Natural killer cell (primary cell): Measurements from ENCODE around the gene RAB3IL1. TPM values are rescaled to one million over a fixed set of nuclear protein-coding genes. Genes with fewer than 3 reads are reported as not detected.

Source experiments
- ATAC-seq, 3 donors: fragments of 150-1000 bp in 2 of 3; fragments of 200-7000 bp in 1 of 3; cut with Tn5 transposase; 1 replicate in 1 of 3; 2 replicates in 2 of 3; pipeline ENCODE4 v1.10.0; 2021; ENCODE audit warnings: mild to moderate bottlenecking in 2 of 3, moderate library complexity in 2 of 3
- DNase-seq, 2 donors: peaks; one replicate each; pipeline versions ENCODE4 v3.0.0 to v3.0.0-alpha.2; 2013 to 2021; ENCODE audit warnings: mixed read lengths in 1 of 2
- H3K27ac ChIP-seq: one replicate; pipeline ENCODE4 v1.5.1; 2013; ENCODE audit warnings: mild to moderate bottlenecking, low read length
- H3K27me3 ChIP-seq: one replicate; pipeline ENCODE4 v1.6.1; 2013; ENCODE audit warnings: low read length; ENCODE audit not compliant: control insufficient read depth, insufficient read depth
- H3K36me3 ChIP-seq: one replicate; pipeline ENCODE4 v1.6.1; 2013; ENCODE audit warnings: low read length; ENCODE audit not compliant: control insufficient read depth, insufficient read depth
- H3K4me1 ChIP-seq: one replicate; pipeline ENCODE4 v1.6.1; 2013; ENCODE audit warnings: low read length; ENCODE audit not compliant: control insufficient read depth, insufficient read depth
- H3K4me3 ChIP-seq: one replicate; pipeline ENCODE4 v1.5.1; 2013; ENCODE audit warnings: low read length
- H3K9me3 ChIP-seq: one replicate; pipeline ENCODE4 v1.6.1; 2013; ENCODE audit warnings: low read length; ENCODE audit not compliant: control insufficient read depth, insufficient read depth
- H3K27ac Mint-ChIP-seq, 2 donors: one replicate each; pipeline ENCODE4 v1.8.0; 2022; ENCODE audit warnings: mild to moderate bottlenecking in 2 of 2, mixed read lengths in 2 of 2, moderate library complexity in 1 of 2
- H3K27me3 Mint-ChIP-seq, 2 donors: one replicate each; pipeline ENCODE4 v1.8.0; 2022; ENCODE audit warnings: low read depth in 2 of 2, mixed read lengths in 2 of 2
- H3K36me3 Mint-ChIP-seq: one replicate; pipeline ENCODE4 v1.8.0; 2022; ENCODE audit warnings: mixed read lengths
- H3K4me1 Mint-ChIP-seq, 2 donors: one replicate each; pipeline ENCODE4 v1.8.0; 2022; ENCODE audit warnings: mixed read lengths in 2 of 2
- H3K4me3 Mint-ChIP-seq: one replicate; pipeline ENCODE4 v1.8.0; 2022; ENCODE audit warnings: mild to moderate bottlenecking, moderate library complexity, mixed read lengths
- H3K9me3 Mint-ChIP-seq, 2 donors: one replicate each; pipeline ENCODE4 v1.8.0; 2022; ENCODE audit warnings: mixed read lengths in 2 of 2
- WGBS: methylation state at CpG from one replicate; pipeline ENCODE4 v1.1.7; 2013; ENCODE audit warnings: missing lambda C conversion rate; ENCODE audit not compliant: insufficient coverage; 5-methylcytosine and 5-hydroxymethylcytosine counted together
- intact Hi-C: fragments of 100-400 bp; cut with micrococcal nuclease; formaldehyde crosslinking; loops from one replicate; pipeline ENCODE4 v1.14.2; 2022
- total RNA-seq, 4 donors: library from RNA; stranded (reverse); fragments of 120-200 nt in 1 of 4; gene quantifications; one replicate each; pipeline versions ENCODE4 v1.2.3 to v1.2.4, GENCODE V29; 2013 to 2022
- TF ChIP-seq, protein P1 (sequence below): fragments of 200-600 bp; IDR thresholded peaks from one replicate; pipeline ENCODE4 v1.8.0; 2022; ENCODE audit warnings: antibody characterized with exemption

Gene RAB3IL1
- total RNA-seq, 3 donors from 2014 or later (not counting 1 experiment from before 2014, with no cell fraction given) = not detected

DNA sequence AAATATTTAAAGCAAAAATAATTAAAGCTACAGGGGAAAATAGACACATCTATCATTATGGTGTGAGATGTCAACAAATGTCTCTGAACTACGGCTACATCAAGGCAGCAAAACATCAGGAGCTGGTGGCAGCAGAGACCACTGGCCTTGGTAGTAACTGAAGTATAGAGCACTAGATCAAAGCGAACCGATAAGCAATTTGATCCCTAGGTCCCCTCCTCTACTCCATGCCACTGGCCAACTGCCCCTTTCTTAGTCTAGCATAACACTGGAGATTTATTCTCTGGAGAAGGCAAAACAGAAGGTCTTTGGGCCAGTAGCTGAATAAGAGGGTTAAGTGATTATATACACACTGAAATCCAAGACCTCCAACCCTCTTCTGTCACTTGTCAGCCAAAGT lies 13.6 kb upstream of the RAB3IL1 start:
- no peaks in the 10 kb centered on the region for H3K4me1 Mint-ChIP-seq
- no peak overlapping the region for H3K27ac ChIP-seq
- TF ChIP-seq, protein P1, sequence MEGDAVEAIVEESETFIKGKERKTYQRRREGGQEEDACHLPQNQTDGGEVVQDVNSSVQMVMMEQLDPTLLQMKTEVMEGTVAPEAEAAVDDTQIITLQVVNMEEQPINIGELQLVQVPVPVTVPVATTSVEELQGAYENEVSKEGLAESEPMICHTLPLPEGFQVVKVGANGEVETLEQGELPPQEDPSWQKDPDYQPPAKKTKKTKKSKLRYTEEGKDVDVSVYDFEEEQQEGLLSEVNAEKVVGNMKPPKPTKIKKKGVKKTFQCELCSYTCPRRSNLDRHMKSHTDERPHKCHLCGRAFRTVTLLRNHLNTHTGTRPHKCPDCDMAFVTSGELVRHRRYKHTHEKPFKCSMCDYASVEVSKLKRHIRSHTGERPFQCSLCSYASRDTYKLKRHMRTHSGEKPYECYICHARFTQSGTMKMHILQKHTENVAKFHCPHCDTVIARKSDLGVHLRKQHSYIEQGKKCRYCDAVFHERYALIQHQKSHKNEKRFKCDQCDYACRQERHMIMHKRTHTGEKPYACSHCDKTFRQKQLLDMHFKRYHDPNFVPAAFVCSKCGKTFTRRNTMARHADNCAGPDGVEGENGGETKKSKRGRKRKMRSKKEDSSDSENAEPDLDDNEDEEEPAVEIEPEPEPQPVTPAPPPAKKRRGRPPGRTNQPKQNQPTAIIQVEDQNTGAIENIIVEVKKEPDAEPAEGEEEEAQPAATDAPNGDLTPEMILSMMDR = no peak
- no peaks in the 10 kb centered on the region for H3K36me3 ChIP-seq
- H3K4me1 ChIP-seq = no peaks in the 10 kb centered on the region
- H3K36me3 Mint-ChIP-seq = no peaks in the 10 kb centered on the region
- H3K4me3 ChIP-seq = no peak overlapping the region
- DNase-seq = no peak
- intact Hi-C loops = no loop called here
- 96% methylated on average over 3 of the region's 3 CpGs for WGBS
- H3K4me3 Mint-ChIP-seq = no peak overlapping the region
- H3K27me3 ChIP-seq = no peaks in the 10 kb centered on the region
- peaks cover 30 to 31% of the 10 kb centered on the region in 2 donors for H3K27me3 Mint-ChIP-seq
- no peaks in the 10 kb centered on the region for H3K9me3 ChIP-seq
- peaks cover 0 to 4% of the 10 kb centered on the region in 2 donors for H3K9me3 Mint-ChIP-seq
- no peak for ATAC-seq
- no peak overlapping the region for H3K27ac Mint-ChIP-seq

DNA sequence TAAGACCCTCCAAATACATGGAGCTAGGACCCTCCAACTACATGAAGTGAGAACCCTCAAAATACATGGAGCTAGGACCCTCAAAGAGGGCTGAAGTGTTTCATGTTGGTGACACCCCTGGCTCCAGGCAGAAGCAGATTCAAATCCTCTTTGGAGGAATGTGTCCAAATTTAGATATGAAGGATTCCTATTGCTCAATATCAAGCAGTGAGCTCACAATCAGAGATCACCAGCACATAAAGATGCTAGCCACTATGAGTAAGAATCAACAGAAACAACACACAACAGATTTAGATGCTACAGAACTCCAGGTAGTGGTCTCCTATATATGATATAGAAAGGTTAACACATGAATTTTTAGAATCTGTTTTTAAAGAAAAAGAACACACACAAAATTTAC lies 11.2 kb upstream of the RAB3IL1 start:
- TF ChIP-seq, protein P1 = no peak
- ATAC-seq (no peak), DNase-seq (no peak)
- peaks cover 0 to 3% of the 10 kb centered on the region in 2 donors for H3K9me3 Mint-ChIP-seq
- no peaks in the 10 kb centered on the region for H3K36me3 ChIP-seq
- H3K4me3 Mint-ChIP-seq = no peak overlapping the region
- no peaks in the 10 kb centered on the region for H3K4me1 Mint-ChIP-seq
- no peak overlapping the region for H3K4me3 ChIP-seq
- H3K27me3 Mint-ChIP-seq = peaks cover 27% of the 10 kb centered on the region in 2 donors
- H3K36me3 Mint-ChIP-seq = no peaks in the 10 kb centered on the region
- H3K4me1 ChIP-seq = no peaks in the 10 kb centered on the region
- H3K9me3 ChIP-seq = no peaks in the 10 kb centered on the region
- intact Hi-C loops = no loop called here
- H3K27ac ChIP-seq = no peak overlapping the region
- no peak overlapping the region for H3K27ac Mint-ChIP-seq
- no peaks in the 10 kb centered on the region for H3K27me3 ChIP-seq

DNA sequence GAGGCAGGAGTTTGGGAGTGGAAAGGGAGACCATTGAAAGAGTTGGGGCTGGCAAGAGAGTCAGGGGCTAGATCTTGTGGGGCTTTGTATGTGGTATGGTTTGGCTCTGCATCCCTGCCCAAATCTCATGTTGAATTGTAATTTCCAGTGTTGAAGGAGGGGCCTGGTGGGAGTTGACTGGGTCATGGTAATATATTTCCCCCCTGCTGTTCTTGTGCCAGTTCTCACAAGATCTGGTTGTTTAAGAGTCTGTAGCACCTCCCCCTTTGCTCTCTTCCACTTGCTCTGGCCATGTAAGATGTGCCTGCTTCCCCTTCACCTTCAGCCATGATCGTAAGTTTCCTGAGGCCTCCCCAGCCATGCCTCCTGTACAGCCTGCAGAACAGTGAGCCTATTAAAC lies 10.1 kb upstream of the RAB3IL1 start:
- 91% methylated on average over 1 of the region's 1 CpG for WGBS
- H3K4me1 ChIP-seq = peaks cover 4% of the 10 kb centered on the region
- TF ChIP-seq, protein P1 = no peak
- no peaks in the 10 kb centered on the region for H3K27me3 ChIP-seq
- Mint-ChIP-seq H3K4me1 (no peaks in the 10 kb centered on the region), H3K27me3 (peaks cover 18 to 20% of the 10 kb centered on the region in 2 donors), H3K27ac (no peak overlapping the region), H3K9me3 (no peaks in the 10 kb centered on the region), H3K4me3 (no peak overlapping the region), H3K36me3 (no peaks in the 10 kb centered on the region)
- intact Hi-C loops = no loop called here
- no peak overlapping the region for H3K27ac ChIP-seq
- no peak for ATAC-seq
- DNase-seq = no peak
- H3K4me3 ChIP-seq = no peak overlapping the region
- H3K9me3 ChIP-seq = no peaks in the 10 kb centered on the region
- no peaks in the 10 kb centered on the region for H3K36me3 ChIP-seq

DNA sequence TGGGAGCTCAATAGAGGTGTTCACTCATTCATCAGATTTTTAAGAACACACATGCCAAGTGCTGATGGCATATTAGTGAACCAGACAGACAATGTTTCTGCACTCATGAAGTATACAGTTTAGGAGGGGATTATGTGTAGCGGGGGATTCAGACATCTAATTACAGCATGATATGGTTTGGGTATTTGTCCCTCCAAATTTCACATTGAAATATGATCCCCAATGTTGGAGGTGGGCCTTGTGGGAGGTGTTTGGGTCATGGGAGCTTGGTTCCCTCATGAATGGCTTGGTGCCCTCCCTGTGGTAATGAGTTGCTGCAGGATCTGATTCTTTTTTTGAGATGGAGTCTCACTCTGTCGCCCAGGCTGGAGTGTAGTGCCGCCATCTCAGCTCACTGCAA lies 8.9 kb upstream of the RAB3IL1 start:
- Histone ChIP-seq H3K9me3 (no peaks in the 10 kb centered on the region), H3K27ac (no peak overlapping the region), H3K4me3 (no peak overlapping the region), H3K4me1 (peaks cover 7% of the 10 kb centered on the region), H3K36me3 (no peaks in the 10 kb centered on the region), H3K27me3 (no peaks in the 10 kb centered on the region)
- no peak for DNase-seq
- no peak for ATAC-seq
- intact Hi-C loops = no loop called here
- Mint-ChIP-seq H3K27me3 (peaks cover 17 to 19% of the 10 kb centered on the region in 2 donors), H3K9me3 (no peaks in the 10 kb centered on the region), H3K4me3 (no peak overlapping the region), H3K27ac (no peak overlapping the region), H3K4me1 (no peaks in the 10 kb centered on the region), H3K36me3 (no peaks in the 10 kb centered on the region)
- TF ChIP-seq, protein P1 = no peak
- 88% methylated on average over 3 of the region's 3 CpGs for WGBS
